ENCODE results near the gene RRP1. TPM values are rescaled to one million over a fixed set of nuclear protein-coding genes. Genes with fewer than 3 reads are reported as not detected.

The RRP1 gene
- total and polyA plus RNA-seq, 9 donors = 8.5 to 29.3 (median 22.6) TPM

- DNase-seq = no peak
- no peaks in the 10 kb centered on the region for H3K27me3 ChIP-seq
- peaks cover 5% of the 10 kb centered on the region for H3K4me1 ChIP-seq (ENCODE audit: insufficient read depth)
- no peaks in the 10 kb centered on the region for H3K36me3 ChIP-seq
- H3K27ac ChIP-seq = no peak overlapping the region
- no peak for TF ChIP-seq CTCF (IDR thresholded peaks at IDR 0.05)
- TF ChIP-seq EP300 (IDR thresholded peaks at IDR 0.05) = no peak
- TF ChIP-seq POLR2A (IDR thresholded peaks at IDR 0.05) = no peak
- H3K4me3 ChIP-seq = no peak overlapping the region
- intact Hi-C loops (cut with DNase I) = loop anchor here in 2 of 4 donors (5.0 to 10.0 kb wide), 2 partner anchors 70 to 182 kb away; partner anchors contain the start of gene AGPAT3 (in 1 of the 2)
- no peaks in the 10 kb centered on the region for H3K9me3 ChIP-seq
- WGBS, 3 donors = 85 to 87% (median 86%) methylated on average over 13 to 14 of the region's 14 CpGs
These were observed 5.5 kb downstream of the RRP1 start for GRCh38 chr21:43794857-43795256.

- Histone ChIP-seq H3K27me3 (no peaks in the 10 kb centered on the region), H3K4me1 (ENCODE audit: insufficient read depth) (no peaks in the 10 kb centered on the region), H3K36me3 (no peaks in the 10 kb centered on the region), H3K27ac (no peak overlapping the region), H3K4me3 (no peak overlapping the region), H3K9me3 (no peaks in the 10 kb centered on the region)
- DNase-seq = no peak
- TF ChIP-seq EP300 (IDR thresholded peaks at IDR 0.05) (no peak), CTCF (IDR thresholded peaks at IDR 0.05) (no peak), POLR2A (IDR thresholded peaks at IDR 0.05) (no peak)
- intact Hi-C loops (cut with DNase I) = loop anchor here in 1 of 4 donors (10.0 kb wide), 1 partner anchor 67 kb away; the partner anchor contains the start of gene AGPAT3
- 79 to 87% (median 84%) methylated on average over 19 of the region's 19 CpGs for WGBS, 3 donors
These were observed 8.0 kb downstream of the RRP1 start for GRCh38 chr21:43797415-43797814.

GRCh38 chr21:43797925-43798715, 8.7 kb downstream of the RRP1 start:
- intact Hi-C loops (cut with DNase I) = loop anchor here in 1 of 4 donors (10.0 kb wide), 1 partner anchor 67 kb away; the partner anchor contains the start of gene AGPAT3

More at GRCh38 chr21:43797925-43798715, 8.7 kb downstream of the RRP1 start:
- H3K27me3 ChIP-seq = no peaks in the 10 kb centered on the region
- no peak for TF ChIP-seq CTCF (IDR thresholded peaks at IDR 0.05)
- TF ChIP-seq EP300 (IDR thresholded peaks at IDR 0.05) = no peak
- no peak for TF ChIP-seq POLR2A (IDR thresholded peaks at IDR 0.05)
- no peak for DNase-seq
- no peaks in the 10 kb centered on the region for H3K9me3 ChIP-seq
- no peaks in the 10 kb centered on the region for H3K4me1 ChIP-seq (ENCODE audit: insufficient read depth)
- H3K4me3 ChIP-seq = no peak overlapping the region
- WGBS, 3 donors = 87 to 89% (median 88%) methylated on average over 30 of the region's 30 CpGs
- no peaks in the 10 kb centered on the region for H3K36me3 ChIP-seq
- H3K27ac ChIP-seq = no peak overlapping the region
